ENCODE measurements around the gene SMIM33.
"Not testable (repeated sequence)": the region's sequence is repeated elsewhere in the genome, so short reads cannot be mapped to it uniquely, and the experiment has no call there.

GRCh38 chr5:139503036-139503817, 32.4 kb downstream of the SMIM33 start:
- TF ChIP-seq EZH2 (IDR thresholded peaks at IDR 0.05; ENCODE audit: borderline replicate concordance, insufficient read depth, low read depth, low read length, poor library complexity, severe bottlenecking); CTCF (IDR thresholded peaks at IDR 0.05): not testable (repeated sequence)

Measured in B cell (primary cell).